ENCODE measurements around the gene PLA2G4A.

DNA sequence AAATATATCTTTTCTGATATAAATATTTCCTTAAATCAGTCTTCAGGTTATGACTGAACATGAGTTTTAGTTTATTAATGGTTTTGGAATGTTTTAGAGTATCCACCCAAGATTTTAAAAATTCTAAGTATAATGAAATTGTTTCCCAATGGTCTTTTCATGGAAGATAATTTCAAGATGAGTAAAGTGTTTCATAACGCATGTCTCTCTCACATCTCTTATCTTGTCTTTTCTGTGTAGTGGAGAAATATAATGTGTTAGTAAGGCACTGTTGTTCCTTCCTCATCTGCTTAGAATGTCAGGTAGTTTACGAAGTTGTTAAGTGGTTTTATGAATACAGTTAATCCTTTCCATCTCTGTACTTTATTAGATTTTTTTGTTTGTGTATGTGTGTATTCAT lies 49.6 kb downstream of the PLA2G4A start:
- TF ChIP-seq, protein P1, sequence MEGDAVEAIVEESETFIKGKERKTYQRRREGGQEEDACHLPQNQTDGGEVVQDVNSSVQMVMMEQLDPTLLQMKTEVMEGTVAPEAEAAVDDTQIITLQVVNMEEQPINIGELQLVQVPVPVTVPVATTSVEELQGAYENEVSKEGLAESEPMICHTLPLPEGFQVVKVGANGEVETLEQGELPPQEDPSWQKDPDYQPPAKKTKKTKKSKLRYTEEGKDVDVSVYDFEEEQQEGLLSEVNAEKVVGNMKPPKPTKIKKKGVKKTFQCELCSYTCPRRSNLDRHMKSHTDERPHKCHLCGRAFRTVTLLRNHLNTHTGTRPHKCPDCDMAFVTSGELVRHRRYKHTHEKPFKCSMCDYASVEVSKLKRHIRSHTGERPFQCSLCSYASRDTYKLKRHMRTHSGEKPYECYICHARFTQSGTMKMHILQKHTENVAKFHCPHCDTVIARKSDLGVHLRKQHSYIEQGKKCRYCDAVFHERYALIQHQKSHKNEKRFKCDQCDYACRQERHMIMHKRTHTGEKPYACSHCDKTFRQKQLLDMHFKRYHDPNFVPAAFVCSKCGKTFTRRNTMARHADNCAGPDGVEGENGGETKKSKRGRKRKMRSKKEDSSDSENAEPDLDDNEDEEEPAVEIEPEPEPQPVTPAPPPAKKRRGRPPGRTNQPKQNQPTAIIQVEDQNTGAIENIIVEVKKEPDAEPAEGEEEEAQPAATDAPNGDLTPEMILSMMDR (IDR thresholded peaks at IDR 0.05; ENCODE audit: low read length) = no peak
- no peak for TF ChIP-seq EZH2 (IDR thresholded peaks at IDR 0.05; ENCODE audit: borderline replicate concordance, low read length)

Data from OCI-LY1 (cell line).